Nephron (organoid): Measurements from ENCODE around the gene GPM6B.

Experiments
- H3K27ac Mint-ChIP-seq, 3 experiments: 2 replicates each; pipeline ENCODE4 v1.8.0; 2020; ENCODE audit warnings: mixed read lengths in 3 of 3, mild to moderate bottlenecking in 2 of 3, moderate library complexity in 1 of 3
- H3K27me3 Mint-ChIP-seq: 2 replicates; pipeline ENCODE4 v1.8.0; 2021; ENCODE audit warnings: low read depth, mild to moderate bottlenecking, moderate library complexity, mixed read lengths
- H3K36me3 Mint-ChIP-seq: 2 replicates; pipeline ENCODE4 v1.8.0; 2020; ENCODE audit warnings: low read depth, mixed read lengths
- H3K4me1 Mint-ChIP-seq: 2 replicates; pipeline ENCODE4 v1.8.0; 2020; ENCODE audit warnings: mixed read lengths
- H3K4me3 Mint-ChIP-seq, 3 experiments: 2 replicates each; pipeline ENCODE4 v1.8.0; 2020; ENCODE audit warnings: mild to moderate bottlenecking in 3 of 3, mixed read lengths in 3 of 3, moderate library complexity in 2 of 3
- H3K9me3 Mint-ChIP-seq: 2 replicates; pipeline ENCODE4 v1.8.0; 2020; ENCODE audit warnings: mixed read lengths
- TF ChIP-seq, protein P1 (sequence below), 3 experiments: fragments of 200-600 bp; sonication (generic); IDR thresholded peaks; one replicate each; pipeline ENCODE4 v1.5.0; 2021; ENCODE audit warnings: antibody characterized with exemption in 3 of 3; ENCODE audit not compliant: unreplicated experiment in 3 of 3

GPM6B gene

DNA sequence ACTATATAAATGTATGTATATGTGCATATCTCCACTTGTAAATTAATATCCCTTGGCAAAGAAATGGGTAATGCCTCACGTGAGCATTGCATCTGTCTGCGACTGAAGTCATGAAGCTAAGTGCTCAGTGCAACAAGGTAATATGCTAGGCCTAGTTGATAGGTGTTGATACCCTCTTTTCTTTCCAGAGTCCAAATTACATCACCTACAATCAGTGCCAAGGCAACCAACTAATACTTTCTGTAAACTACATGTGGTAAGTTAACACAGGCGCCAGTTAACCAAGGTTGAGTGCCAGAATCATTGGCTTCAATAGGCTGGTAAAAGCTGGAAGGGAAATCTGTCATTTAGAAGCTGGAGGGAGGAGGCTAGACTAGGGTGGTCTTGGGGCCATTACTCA lies 41.1 kb downstream of the GPM6B start:
- H3K36me3 Mint-ChIP-seq, result peaks cover 45% of the 10 kb centered on the region
- no peaks in the 10 kb centered on the region for H3K27me3 Mint-ChIP-seq
- peaks cover 5% of the 10 kb centered on the region for H3K4me1 Mint-ChIP-seq
- no peaks in the 10 kb centered on the region for H3K9me3 Mint-ChIP-seq
- H3K27ac Mint-ChIP-seq, result no peak overlapping the region
- TF ChIP-seq, protein P1, sequence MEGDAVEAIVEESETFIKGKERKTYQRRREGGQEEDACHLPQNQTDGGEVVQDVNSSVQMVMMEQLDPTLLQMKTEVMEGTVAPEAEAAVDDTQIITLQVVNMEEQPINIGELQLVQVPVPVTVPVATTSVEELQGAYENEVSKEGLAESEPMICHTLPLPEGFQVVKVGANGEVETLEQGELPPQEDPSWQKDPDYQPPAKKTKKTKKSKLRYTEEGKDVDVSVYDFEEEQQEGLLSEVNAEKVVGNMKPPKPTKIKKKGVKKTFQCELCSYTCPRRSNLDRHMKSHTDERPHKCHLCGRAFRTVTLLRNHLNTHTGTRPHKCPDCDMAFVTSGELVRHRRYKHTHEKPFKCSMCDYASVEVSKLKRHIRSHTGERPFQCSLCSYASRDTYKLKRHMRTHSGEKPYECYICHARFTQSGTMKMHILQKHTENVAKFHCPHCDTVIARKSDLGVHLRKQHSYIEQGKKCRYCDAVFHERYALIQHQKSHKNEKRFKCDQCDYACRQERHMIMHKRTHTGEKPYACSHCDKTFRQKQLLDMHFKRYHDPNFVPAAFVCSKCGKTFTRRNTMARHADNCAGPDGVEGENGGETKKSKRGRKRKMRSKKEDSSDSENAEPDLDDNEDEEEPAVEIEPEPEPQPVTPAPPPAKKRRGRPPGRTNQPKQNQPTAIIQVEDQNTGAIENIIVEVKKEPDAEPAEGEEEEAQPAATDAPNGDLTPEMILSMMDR (IDR thresholded peaks at IDR 0.05; ENCODE audit: unreplicated experiment in 3 of 3), result no peak
- no peak overlapping the region for H3K4me3 Mint-ChIP-seq

- TF ChIP-seq, protein P1 (IDR thresholded peaks at IDR 0.05; ENCODE audit: unreplicated experiment in 3 of 3), result no peak
- Mint-ChIP-seq H3K36me3 (peaks cover 46% of the 10 kb centered on the region), H3K27ac (no peak overlapping the region), H3K4me3 (no peak overlapping the region), H3K9me3 (no peaks in the 10 kb centered on the region), H3K4me1 (peaks cover 5% of the 10 kb centered on the region), H3K27me3 (no peaks in the 10 kb centered on the region)
These were observed 42.2 kb downstream of the GPM6B start for GRCh38 chrX:13774696-13775095.

DNA sequence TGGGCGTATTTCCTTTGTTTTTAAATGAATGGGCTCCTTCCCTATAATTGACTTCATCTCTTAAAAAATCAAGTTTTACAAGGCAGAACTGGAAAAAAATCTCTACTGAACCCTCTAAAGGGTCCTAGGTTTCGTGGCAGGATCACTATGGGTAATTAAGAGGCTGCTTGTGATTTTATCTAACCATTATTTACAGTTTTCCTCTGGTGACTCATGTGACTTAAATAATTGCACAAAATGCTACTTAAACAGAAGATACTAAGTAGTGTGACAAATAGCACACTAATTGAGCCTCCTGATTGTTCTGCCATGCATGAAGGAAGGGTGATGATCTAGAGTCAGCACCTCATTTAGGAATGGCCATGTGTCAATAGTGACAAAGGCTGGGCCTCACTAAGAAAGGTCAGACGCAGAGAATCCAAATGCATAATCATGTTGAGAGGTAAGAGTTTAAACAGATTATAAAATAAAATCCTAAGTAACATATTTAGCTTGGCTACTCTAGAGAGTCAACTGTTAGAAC lies 46.8 kb downstream of the GPM6B start:
- no peaks in the 10 kb centered on the region for H3K27me3 Mint-ChIP-seq
- H3K4me1 Mint-ChIP-seq, result peaks cover under 1% of the 10 kb centered on the region
- peaks cover 65% of the 10 kb centered on the region for H3K36me3 Mint-ChIP-seq
- no peak overlapping the region for H3K4me3 Mint-ChIP-seq
- peaks cover 3% of the 10 kb centered on the region for H3K9me3 Mint-ChIP-seq
- H3K27ac Mint-ChIP-seq, result no peak overlapping the region
- TF ChIP-seq, protein P1 (IDR thresholded peaks at IDR 0.05; ENCODE audit: unreplicated experiment in 3 of 3), result no peak

DNA sequence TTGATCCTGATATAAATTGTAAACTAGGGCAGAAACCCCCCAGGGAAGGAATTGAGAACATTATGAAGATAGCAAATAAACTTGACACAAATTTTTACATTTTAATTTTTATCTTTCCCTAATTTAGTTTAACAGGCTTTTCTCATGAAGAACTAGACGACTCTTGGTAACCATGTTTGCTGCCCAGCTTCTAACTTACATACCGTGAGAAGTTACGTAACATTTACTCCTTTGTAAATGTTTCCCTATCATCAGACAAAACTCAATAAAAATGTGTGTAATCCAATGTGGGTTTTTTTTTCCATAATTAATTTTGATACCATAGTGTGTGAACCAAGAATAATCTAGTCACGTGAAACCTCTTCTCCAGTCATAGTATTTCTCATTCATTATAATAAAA lies 48.0 kb downstream of the GPM6B start:
- no peak overlapping the region for H3K4me3 Mint-ChIP-seq
- H3K4me1 Mint-ChIP-seq, result peaks cover 8% of the 10 kb centered on the region
- no peak overlapping the region for H3K27ac Mint-ChIP-seq
- no peaks in the 10 kb centered on the region for H3K27me3 Mint-ChIP-seq
- H3K9me3 Mint-ChIP-seq, result peaks cover 3% of the 10 kb centered on the region
- TF ChIP-seq, protein P1 (IDR thresholded peaks at IDR 0.05; ENCODE audit: unreplicated experiment in 3 of 3), result no peak
- peaks cover 59% of the 10 kb centered on the region for H3K36me3 Mint-ChIP-seq

DNA sequence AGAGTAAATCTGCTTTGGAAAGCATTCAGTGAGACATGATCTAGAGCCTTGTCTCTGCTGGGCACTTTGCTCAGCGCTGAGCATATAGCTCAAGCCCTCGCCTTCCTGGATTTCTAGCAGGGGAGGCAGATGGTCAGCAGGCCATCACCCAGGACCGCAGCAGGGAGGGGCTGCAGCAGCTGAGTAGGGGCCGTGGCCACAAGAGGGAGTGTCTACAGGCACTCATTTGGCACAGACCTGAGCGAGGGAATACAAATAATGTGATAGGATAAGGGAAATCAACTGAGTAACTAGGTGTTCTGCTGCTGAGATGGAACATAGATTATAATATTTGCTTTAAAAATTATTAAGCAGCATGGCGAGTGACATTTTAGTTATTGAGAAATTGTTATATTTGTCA lies 52.1 kb downstream of the GPM6B start:
- no peaks in the 10 kb centered on the region for H3K27me3 Mint-ChIP-seq
- peaks cover 5% of the 10 kb centered on the region for H3K9me3 Mint-ChIP-seq
- H3K36me3 Mint-ChIP-seq, result peaks cover 68% of the 10 kb centered on the region
- no peak overlapping the region for H3K4me3 Mint-ChIP-seq
- TF ChIP-seq, protein P1 (IDR thresholded peaks at IDR 0.05; ENCODE audit: unreplicated experiment in 3 of 3), result peak; percentile 15 to 47 (median 23)
- H3K4me1 Mint-ChIP-seq, result peaks cover 18% of the 10 kb centered on the region
- peak overlapping the region; percentile 37 to 60 (median 56) for H3K27ac Mint-ChIP-seq

- Mint-ChIP-seq H3K36me3 (peaks cover 64% of the 10 kb centered on the region), H3K4me1 (peaks cover 18% of the 10 kb centered on the region), H3K4me3 (no peak overlapping the region), H3K27ac (peak overlapping the region; percentile 37 to 60 (median 56)), H3K27me3 (no peaks in the 10 kb centered on the region), H3K9me3 (peaks cover 5% of the 10 kb centered on the region)
- TF ChIP-seq, protein P1 (IDR thresholded peaks at IDR 0.05; ENCODE audit: unreplicated experiment in 3 of 3), result no peak
These were observed 52.6 kb downstream of the GPM6B start for GRCh38 chrX:13764281-13764680.
